ENCODE results near the gene UGCG.
A peak's percentile ranks its signal among the peaks of the same experiment; 100 is the strongest.
"Not testable (repeated sequence)": the region's sequence is repeated elsewhere in the genome, so short reads cannot be mapped to it uniquely, and the experiment has no call there.

UGCG gene

DNA sequence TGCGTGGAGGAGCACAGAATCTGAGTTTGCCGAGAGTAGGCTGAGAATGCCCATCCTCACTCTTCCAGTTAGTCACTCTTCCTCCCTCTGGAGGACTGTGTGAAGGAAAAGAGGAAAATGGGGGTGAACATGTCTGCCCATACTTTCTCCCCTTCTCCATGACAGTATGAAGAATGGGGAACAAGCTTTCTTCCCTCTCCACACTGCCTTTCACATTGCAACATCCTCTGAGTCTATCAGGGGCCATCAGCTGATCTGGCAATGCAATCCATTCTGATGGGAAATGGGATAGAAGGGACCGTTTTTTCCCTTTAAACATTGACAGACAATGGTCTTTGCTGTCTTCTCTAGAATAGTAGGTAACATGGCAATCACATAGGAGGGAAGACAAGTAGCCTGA lies 56.8 kb downstream of the UGCG start:
- no peak overlapping the region for H3K4me3 ChIP-seq (ENCODE audit: control insufficient read depth, low read depth, low read length)
- TF ChIP-seq, protein P1, sequence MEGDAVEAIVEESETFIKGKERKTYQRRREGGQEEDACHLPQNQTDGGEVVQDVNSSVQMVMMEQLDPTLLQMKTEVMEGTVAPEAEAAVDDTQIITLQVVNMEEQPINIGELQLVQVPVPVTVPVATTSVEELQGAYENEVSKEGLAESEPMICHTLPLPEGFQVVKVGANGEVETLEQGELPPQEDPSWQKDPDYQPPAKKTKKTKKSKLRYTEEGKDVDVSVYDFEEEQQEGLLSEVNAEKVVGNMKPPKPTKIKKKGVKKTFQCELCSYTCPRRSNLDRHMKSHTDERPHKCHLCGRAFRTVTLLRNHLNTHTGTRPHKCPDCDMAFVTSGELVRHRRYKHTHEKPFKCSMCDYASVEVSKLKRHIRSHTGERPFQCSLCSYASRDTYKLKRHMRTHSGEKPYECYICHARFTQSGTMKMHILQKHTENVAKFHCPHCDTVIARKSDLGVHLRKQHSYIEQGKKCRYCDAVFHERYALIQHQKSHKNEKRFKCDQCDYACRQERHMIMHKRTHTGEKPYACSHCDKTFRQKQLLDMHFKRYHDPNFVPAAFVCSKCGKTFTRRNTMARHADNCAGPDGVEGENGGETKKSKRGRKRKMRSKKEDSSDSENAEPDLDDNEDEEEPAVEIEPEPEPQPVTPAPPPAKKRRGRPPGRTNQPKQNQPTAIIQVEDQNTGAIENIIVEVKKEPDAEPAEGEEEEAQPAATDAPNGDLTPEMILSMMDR (IDR thresholded peaks at IDR 0.05; ENCODE audit: control insufficient read depth, insufficient read depth, low read depth, low read length, missing control alignments) = no peak
- no peak for DNase-seq (ENCODE audit: low read depth)

DNA sequence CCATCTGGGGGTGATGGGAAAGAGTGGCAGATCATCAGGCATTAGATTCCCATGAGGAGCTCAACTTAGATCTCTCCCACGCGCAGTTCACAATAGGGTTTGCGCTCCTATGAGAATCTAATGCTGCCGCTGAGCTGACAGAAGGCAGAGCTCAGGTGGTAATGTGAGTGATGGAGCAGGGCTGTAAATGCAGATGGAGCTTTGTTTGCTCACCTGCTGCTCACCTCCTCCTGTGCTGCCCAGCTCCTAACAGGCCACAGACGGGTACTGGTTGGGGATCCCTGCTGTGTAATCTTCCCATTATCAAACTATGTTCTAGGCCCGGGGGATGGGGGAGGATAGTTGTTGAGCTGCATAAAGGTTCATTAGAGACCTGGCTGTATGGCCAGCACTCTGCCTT lies 58.4 kb downstream of the UGCG start:
- no peak overlapping the region for H3K4me3 ChIP-seq (ENCODE audit: control insufficient read depth, low read depth, low read length)
- DNase-seq (ENCODE audit: low read depth) = no peak
- TF ChIP-seq, protein P1 (IDR thresholded peaks at IDR 0.05; ENCODE audit: control insufficient read depth, insufficient read depth, low read depth, low read length, missing control alignments) = no peak

GRCh38 chr9:111957856-111958631 lies 61.4 kb downstream of the UGCG start:
- H3K4me3 ChIP-seq (ENCODE audit: control insufficient read depth, low read depth, low read length) = peak overlapping the region; percentile 3
- DNase-seq (ENCODE audit: low read depth) = peak; percentile 97
- TF ChIP-seq, protein P1 (IDR thresholded peaks at IDR 0.05; ENCODE audit: control insufficient read depth, insufficient read depth, low read depth, low read length, missing control alignments) = no peak

DNA sequence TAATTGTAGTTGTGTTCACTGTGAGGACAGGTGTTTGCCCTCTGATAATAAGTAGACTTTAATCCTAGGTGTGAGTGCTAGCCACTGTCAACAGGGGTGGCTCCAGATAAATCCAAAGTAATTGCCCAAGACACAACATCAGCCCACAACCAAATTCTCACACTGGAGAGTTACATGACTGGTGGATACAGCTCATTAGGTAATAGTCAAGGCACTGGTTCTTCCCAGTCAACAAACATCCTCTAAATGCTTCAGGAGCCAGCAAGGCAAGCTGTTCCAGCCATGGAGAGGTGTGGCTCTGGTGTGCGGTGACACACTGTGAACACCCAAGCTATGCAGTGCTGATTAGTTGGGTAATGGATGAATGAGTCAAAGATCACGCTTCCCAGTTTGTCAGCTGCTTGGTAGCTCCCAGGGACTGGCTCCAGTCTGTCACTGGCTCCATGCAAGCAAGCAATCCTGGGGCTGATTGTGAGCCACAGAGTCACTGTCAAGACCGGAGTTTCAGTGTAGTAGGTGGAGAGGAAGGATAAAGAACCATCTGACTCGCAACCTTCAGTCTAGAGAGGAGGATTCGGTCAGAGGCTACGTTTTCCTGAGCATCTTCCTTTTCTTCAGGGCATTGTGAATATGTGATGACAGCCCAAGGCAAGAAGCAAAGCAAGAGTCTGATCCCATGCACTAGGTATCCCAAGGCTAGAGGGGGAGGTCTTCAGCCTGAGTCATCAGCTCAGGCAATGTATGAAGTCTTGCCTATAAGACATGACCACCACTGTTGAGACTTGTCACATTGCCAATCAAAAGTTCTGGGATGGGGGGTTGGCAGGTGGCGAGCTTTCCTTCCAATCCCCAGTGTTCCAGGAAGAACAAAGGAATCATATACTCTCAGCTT lies 63.1 kb downstream of the UGCG start:
- H3K4me3 ChIP-seq (ENCODE audit: control insufficient read depth, low read depth, low read length) = no peak overlapping the region
- DNase-seq (ENCODE audit: low read depth) = peak; percentile 88
- TF ChIP-seq, protein P1 (IDR thresholded peaks at IDR 0.05; ENCODE audit: control insufficient read depth, insufficient read depth, low read depth, low read length, missing control alignments) = no peak

- H3K4me3 ChIP-seq (ENCODE audit: control insufficient read depth, low read depth, low read length); DNase-seq (ENCODE audit: low read depth): not testable (repeated sequence)
Observed at GRCh38 chr9:111960485-111960884, 63.9 kb downstream of the UGCG start.

DNA sequence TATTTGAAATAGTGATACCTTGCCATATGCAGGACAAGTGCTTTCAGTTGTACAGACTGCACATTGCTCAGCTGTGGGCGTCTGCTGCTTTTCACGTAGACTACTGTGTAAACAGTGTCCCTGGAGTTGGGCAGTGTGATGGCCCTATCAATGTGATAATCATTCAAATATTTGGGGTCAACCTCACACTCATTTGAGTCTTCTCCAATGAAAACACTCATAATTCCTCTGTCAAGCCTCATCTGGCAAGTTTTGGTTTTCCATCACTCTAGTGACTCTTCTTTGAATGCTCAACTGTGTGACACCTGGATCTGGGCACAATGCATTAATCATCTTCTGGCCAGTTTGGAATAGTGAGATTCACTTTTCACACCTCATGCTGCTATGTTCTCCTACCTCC lies 64.4 kb downstream of the UGCG start:
- H3K4me3 ChIP-seq (ENCODE audit: control insufficient read depth, low read depth, low read length) = no peak overlapping the region
- TF ChIP-seq, protein P1 (IDR thresholded peaks at IDR 0.05; ENCODE audit: control insufficient read depth, insufficient read depth, low read depth, low read length, missing control alignments) = no peak
- DNase-seq (ENCODE audit: low read depth) = no peak

DNA sequence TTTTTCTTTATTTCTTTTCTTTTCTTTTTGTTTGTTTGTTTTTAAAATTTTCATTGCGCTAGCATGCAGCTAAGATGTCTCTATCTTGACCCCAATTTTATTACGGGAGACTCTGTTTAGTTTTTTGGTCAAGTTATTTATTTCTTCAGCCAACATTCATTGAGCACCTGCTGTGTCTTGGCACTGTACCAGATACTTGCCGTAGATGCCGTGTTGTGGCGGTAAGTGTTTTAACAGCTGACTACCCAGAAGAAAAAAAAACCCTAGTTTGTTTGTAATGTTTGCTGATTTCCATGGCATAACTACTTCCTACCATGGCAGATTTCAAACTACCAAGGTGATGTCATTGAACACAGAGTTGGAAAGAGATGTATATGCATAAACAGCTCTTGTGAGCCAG lies 65.0 kb downstream of the UGCG start:
- H3K4me3 ChIP-seq (ENCODE audit: control insufficient read depth, low read depth, low read length) = no peak overlapping the region
- TF ChIP-seq, protein P1 (IDR thresholded peaks at IDR 0.05; ENCODE audit: control insufficient read depth, insufficient read depth, low read depth, low read length, missing control alignments) = no peak
- no peak for DNase-seq (ENCODE audit: low read depth)
